CD4-positive, alpha-beta T cell treated with Interleukin-17A for 4 hours (primary cell): Measurements from ENCODE around the gene KCNF1.

ENCODE experiments used
- DNase-seq: peaks from one replicate; pipeline ENCODE4 v3.0.0-alpha.2; 2020; ENCODE audit warnings: mixed read lengths

The KCNF1 gene

DNA sequence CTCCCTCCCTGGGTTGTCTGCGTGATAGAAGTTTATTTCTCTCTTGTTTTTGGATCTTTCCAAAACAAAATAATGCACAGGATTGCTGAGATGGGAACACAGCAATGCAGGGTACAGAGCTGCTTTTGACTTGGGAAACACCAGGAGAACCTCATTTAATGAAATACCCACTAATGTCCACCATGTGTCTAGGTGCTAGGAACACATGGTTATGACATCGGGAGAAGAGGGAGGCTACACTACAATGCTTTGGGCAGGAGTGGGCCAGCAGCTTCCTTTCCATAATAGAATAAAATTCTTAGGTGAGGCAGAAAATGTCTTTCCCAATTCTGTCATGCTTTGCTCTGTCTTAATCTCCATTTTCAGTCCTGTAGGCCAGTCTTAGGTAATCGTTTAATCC is 29.2 kb upstream of the KCNF1 start:
- DNase-seq = no peak

DNA sequence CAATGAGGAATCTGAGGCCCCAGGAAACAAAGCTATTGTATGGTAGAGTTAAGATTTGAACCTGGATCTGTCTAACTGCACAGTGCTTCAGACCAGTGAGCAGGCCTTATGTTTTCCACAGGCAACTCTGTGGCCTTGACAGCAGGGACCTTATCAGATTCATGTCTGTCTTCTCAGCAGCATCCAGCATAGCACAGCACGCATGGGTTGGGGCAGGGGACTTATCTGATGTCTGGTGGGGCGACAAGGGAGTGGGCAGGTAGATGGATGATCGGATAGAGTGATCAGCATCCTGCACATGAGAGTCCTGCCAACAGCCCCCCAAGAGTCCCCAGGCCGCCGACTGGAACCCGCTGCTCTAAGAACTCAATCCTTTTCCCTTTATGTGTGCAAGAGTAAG is 28.7 kb upstream of the KCNF1 start:
- DNase-seq = no peak

DNA sequence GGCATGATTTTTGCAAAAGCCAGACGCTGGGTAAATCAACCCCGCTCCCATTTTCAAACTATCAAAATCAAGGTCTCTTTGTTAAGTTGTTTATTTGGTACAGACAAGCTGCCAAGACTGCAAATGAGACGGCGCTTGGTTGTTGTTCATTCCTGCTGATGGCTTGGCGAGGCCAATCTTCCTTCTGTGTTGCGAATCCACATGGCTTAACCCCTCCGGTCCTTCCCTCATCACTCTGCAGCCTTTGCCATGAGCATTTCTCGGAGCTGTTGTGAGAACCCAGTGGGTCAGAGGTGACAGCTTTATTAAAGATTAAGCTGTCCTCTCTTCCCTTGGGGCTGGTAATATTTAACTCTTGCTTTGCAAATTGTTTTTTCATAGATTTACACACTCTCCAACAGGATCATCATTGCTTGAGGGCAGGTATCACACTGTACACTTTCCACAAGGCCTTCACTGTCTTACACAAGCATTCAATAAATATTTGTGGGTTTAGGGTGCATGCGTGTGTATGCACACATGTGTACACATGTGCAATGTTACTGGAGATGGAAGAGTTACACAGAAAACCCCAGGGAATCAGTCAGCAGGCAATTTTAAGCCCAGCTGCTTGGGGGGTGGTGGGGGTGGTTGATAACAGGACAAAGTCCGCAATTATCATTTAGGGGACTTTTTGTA is 27.8 kb upstream of the KCNF1 start:
- DNase-seq = no peak

DNA sequence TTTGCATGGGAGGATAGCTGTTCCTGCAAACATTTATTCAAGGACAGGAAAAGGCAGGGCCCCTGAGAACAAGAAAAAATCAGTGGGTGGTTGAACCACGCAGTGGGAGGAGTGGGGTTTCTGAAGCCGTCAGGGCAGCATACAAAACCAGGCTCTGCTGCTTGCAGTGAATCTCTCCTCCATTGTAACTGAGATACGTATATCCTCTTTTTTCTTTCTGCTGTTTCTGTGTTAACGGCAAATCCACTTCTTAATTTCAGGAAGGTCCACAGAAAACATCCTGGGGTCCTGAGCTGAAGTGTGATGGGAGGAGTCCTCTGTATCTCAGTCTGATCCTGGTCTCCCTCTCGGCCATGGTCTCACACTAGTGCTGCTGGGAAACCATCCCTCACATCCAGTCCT is 27.2 kb upstream of the KCNF1 start:
- DNase-seq = no peak

DNA sequence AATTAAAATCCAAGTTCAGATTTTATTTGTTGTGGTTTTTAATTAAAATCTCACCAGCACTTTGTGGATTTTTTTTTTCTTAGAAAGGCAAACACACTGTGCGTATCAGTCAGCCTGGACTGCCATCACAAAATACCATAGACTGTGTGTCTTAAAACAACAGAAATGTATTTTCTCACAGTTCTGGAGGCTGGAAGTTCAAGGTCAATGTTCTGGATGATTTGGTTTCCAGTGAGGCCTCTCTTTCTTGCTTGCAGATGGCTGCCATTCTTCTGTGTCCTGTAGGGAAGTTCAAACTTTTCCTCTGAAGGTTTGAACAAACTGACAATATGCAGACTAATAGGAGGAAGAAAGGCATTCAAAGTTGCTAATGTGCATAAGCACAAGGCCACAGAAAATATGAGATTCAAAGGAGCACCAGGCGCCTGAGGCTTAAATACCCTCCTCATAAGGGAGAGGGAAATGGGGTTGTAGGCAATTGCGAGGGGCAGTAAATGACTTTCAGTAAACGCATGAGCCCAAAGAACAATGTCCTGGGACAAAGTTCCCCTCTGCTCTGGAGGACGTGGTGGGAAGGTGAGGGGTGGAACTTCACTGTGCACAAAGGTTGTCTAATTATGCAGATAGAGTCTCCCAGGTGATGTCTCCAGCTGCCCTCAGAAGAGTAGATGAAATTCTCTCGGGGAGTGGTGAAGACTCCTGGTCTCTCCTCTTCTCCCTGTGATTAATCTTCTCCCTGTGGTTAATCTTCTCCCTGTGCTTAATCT is 26.5 kb upstream of the KCNF1 start:
- no peak for DNase-seq

DNA sequence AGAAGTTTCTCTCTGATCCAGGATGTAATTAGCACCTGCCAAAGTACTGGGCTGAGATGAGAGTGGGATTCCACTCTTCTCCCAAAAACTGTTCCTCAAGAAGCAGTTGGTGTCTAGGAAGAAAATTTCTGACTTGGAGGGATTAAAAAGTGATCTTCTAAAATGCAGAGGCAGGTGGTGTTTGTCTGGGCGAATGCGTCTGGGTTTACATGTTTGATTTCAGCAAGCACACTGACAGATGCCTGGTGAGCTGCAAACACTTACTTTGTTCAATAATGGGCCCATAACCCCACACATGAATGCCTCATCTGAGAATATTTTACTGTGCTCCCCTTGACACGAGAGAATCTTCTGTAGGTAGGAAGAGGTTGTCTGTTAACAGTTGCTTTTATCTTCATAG is 24.3 kb upstream of the KCNF1 start:
- no peak for DNase-seq

DNA sequence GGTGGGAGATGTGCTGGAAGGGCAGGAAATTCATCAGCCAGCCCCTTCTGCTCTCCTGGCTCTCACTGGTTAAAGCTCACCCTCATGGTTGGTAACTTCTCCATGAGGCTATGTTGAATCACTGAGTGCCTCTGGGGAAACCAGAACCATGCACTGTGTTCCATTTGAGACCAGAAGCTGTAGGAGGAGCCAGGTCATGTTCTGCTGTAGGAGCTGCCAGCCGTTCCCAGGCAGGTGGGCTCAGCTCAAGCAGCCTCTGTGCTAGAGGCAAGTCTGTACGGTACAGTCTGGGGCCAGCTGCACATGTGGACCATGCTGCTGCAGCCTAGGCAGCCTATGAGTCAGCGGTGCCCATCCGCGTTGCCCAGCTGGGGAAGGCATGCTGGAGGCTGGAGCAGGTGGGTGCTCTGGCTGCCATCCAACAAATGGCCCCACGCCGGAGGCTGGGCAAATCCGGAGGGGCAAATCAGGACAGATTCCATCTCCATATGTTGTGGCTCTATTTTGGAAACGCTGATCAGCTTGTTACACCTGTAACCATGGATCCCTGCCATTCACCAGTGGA is 22.0 kb upstream of the KCNF1 start:
- DNase-seq = no peak

DNA sequence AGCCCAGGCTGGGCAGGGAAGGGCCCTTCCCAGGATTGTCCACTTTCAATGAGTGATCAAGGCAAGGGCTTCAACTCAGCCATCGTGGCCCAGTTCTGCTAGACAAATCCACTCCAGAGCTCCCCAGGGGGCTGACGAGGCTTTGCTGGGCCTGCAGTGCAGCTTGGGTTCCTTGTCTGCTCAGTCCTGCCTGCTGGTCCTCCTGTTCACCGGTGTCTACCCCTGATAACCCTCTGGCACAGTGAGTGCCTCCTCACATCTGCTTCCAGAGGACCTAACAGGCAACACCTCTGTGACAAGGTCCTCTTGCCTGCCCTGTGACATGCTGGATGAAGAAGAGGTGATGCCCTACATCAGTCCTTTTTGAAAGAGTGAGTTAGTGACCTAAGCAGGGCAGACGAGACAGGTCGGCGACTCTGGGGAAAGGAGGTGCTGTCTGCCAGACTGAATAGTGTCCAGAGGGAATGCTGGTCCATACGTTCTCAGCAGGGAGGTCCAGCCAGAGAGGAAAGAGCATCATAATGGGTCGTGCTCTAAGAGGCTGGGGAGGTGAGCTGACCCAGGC is 20.9 kb upstream of the KCNF1 start:
- no peak for DNase-seq

DNA sequence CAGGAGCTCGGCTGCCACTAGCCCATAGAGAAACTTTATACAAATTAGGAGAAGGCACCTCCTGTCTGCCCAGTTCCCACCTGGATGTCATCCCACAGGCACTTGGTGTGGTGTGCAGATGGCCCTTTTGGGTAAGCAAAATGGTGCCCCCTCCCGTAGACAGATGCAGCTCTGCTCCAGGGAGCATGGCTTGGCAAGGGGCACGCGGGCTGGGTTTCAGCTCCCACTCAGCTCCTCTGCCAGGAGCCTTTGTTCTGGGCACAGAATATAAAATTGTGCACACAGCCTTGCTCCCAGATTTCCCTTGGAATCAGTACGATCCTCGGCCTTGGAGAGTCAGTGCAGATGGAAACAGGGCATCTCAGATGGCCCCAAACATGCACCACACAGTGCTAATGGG is 20.3 kb upstream of the KCNF1 start:
- DNase-seq = no peak

DNA sequence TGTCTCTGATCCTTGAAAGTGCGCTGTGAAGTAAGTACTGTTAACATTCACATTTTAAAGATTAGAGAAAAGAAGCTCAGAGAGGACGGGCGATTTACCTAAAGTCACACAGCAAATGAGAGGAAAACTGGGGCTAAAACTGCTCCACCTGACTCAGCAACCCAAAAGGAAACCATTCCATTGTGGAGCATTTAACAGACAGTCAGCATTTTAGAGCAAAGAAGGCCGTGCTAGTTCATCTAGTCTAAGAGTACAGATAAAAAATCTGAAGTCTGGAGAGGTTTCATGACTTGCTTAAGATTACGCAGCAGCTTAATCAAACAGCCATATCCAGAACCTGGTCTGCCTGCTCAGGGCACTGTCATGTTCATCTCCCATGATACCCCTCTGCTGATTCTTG is 19.9 kb upstream of the KCNF1 start:
- DNase-seq = no peak

DNA sequence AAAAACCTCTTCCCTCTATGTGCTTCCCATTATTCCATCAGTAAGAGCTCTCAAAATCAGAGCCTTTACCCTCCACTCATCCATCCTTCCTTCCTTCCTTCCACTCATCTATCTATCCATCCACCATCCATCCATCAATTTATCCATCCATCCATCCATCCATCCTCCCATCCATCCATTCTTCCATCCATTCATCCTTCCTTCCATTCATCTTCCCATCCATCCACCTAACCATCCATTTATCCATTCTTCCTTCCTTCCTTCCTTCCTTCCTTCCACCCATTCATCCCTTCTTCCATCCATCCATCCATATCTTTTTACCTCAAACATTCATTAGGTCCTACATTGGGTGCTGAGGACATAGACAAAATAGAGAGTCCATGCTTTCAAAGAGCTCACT is 19.4 kb upstream of the KCNF1 start:
- DNase-seq = no peak

DNA sequence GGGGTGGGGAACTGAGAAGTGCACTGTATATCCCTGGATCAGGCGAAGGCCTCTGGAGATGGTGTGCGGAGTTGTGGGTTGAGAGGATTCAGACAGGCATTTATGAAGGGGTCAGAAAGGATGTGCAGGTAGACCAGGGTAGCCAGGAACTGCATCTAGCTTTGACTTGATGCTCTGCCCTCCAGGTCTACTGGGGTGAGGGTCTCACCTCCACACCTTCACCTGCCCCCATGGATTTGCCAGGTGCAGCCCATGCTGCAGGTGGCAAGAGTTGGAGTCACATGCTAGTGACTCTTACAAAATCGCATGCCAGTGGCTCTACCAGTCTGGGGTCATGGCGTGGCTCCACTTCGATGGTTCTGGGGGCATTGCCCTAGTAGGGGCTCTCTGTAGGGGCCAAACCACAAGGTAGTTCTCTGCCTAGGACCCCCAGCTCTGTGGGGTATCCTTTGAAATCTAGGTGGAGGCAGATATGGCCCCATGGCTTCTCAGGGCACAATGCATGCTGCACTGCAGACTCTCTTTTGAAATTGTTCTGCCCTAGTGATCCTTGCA is 18.9 kb upstream of the KCNF1 start:
- no peak for DNase-seq

DNA sequence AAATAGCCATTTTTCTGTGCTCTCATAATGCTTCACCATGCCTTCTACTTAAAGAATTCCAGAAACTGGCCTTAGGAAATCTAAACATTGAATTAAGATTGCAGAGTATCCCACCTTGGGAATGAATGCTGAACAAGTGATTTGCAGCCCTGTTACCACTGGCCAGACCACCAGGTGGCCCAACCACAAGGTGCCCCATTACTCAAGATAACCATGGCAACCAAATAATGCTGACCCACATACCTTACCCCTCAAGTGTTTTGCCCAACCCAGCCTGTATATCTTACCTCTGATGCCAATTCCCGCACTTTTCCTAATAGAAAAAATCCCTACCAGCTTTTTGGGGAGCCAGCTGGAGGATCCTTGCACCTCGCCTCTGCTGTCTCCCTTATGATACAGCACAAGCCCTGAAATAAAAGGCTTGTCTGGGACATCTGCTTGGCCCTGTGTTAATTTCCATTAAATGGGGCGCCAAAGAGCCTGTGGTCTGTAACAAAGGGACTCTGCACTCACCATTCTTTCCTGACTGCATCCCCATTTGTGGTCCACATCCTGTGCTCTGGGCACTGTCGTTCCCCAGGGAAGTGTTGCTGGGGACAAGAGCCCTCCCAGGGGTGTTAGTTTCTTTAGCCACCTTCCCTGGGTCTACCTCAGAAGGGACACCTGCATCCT is 17.3 kb upstream of the KCNF1 start:
- no peak for DNase-seq

DNA sequence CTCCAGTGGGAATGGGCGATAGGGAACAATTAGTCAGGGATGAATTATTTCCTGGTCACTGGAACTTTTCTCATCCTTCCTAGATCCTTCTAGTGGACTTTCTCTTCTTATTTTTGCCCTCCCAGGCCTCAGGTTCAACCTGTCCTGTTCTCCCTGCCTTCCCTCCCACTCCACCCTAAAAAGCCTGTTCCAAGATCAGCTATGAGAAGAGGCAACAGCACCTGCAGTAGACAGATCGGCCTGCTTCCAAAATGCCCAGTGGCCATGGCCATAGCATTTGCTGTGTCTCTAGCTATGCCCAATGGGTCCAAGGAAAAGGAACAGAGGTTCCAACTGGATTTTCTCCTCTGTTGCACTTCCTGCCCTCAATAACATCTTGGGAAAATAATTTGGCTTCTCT is 16.5 kb upstream of the KCNF1 start:
- no peak for DNase-seq

DNA sequence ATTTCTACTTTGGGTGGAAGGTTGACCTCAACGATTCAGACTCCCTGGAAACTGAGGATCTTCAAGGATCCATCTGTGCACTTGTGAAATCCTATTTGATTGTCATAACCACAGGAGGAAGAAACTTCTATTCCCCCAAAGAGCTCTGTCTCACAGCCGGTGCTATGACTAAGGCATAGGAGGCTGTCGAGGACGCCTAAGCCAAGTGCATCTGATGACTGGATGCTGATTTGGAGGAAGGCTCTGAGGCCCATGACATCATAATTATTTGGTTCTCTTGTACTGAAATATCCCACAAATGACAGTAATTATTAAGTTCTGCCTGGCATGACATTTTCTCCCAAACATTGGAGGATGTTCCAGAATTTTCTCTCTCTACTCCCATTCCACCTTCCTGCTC is 13.8 kb upstream of the KCNF1 start:
- no peak for DNase-seq

DNA sequence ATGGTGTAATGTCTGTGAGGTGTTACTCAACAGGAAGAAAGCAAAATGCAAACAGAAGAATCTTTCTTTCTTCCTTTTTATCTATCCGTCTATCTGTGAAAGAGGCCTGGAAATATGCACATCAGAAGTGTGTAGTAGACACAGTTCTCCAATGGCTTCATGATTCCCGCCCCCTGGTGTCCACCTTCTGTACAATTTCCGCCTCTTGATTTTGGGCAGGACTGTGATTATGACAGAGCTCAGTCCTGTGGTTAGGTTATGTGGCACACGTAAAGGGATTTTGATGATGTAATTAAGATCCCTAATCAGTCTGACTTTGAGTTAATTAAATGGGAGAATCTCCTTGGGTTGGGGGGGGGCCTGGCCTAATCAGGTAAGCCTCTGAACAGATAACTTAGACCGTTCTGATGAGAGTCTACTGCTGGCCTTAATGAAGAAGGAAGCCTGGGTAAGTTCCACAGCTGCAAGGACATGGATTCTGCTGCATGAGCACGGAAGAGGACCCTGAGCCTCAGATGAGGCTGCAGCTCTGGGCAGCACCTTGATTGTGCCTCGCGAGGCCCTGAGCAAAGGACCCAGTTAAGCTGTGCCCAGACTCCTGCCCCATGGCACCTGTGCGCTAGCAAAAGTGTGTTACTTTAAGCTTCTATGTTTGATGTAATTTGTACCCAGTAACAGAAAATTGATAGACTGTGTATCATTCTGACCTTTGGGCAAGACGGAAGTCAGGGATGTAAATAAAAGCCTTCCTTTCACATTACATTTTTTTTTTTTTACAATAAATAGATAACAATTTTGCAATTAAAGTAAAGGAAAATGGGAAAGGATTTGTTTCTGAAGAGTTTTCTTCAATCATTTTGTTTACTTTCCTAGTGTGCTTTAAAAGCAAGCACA is 11.3 kb upstream of the KCNF1 start:
- DNase-seq = no peak

DNA sequence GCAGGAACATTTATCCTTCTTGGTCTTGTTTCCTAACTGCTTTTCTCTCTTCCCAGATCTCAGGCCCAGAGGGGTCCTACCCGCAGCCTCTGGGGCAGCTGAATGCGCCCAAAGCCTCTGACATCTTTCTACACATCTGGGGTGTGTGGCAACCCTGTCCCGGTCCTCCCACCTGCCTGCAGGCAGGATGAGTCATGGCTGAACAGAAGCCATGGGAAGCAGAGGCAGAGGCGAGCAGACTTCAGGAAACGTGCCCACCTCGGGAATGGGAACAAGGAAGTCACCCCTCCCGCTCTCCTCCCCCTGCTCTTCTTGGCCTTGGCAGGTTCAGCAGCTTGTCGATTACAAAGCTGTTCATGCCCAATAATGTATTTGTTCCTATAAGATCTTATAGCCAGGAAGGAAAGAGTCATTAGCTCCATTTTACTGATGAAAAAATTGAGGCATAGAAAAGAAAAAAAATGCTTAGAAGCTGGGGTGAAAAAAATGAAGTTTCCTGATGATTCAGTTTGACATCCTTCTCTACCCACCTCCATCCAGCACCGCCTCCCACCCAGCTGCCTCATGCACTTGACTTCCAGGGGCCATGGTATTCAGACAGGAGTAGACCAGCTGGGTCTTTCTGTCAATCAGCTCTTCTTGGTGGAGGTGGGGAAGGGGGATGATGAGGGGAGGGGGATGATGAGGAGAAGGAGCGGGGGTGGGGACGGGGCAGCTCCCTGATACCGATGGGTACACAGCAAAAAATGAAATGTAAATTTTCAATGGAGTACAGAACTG is 10.4 kb upstream of the KCNF1 start:
- no peak for DNase-seq

DNA sequence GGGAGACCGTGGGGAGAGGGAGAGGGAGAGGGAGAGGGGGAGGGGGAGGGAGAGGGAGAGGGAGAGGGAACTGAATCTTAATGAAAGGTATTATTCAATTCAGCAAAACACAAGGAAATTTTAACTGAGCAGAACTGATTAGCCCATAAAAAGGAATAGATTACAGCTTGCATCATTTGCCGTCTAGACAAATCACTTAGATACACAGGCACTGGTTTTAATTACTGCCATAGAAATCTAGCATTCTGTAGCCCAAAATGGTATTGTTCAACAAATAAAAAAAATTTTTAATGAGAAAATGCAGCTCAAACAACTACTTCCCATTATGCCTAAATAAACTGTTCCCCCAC is 7.9 kb upstream of the KCNF1 start:
- DNase-seq = no peak

DNA sequence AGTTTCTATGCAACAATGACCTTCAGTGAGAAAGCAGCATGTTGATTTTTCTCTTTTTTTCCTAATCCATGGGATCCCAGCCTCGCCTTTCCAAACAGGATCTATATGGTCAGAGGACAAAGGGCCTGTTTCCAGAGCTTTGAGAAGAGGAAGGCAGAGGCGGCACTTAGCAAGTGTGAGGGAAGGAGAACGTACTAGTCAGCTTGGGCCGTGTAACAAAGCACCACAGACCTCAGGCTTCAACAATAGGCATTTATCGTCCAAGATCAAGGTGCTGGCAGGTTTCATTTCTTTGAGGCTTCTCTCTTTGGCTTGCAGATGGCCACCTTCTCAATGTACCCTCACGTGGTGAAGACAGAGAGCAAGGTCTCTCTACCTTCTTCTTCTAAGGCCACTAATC is 7.3 kb upstream of the KCNF1 start:
- no peak for DNase-seq

DNA sequence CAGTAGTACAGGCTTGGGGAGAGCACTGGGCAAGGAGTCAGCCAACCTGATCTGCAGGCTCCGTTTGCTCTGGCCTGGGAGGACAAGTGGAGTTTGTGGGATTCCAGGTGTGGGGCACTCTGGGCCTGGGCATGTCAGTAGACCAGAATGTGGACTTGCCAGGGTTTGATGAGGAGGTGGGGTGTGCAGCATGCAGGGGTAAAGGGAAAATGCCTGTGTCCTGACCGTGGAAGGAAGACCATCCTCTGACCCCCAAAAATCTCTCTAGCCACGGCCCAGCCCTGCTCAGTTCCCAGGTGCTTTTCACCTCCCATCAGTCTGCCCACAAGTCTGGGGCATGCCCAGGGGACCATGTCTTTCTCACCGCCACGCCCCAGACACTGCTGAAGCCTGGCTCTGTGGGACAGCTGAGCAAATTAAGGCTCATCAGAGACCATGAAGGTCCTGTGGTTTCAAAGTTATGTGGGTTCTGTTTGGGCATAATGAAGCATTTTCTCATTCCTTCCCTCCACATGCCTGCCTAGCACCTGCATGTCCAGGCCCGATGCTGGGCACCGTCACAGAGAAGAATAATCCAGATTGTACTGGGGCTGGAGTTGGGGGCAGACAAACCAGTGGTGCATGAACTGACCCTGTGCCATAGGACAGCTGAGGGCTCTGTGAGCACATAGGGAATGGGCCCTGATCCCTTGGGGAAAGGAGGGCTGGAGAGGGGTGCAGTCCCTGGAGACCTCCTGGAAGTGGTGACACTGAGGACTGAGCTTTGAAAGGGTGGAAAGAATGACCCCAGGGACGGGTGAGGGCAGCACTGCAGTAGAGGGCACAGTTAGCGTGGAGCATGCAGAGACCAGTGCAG is 6.5 kb upstream of the KCNF1 start:
- DNase-seq = no peak

DNA sequence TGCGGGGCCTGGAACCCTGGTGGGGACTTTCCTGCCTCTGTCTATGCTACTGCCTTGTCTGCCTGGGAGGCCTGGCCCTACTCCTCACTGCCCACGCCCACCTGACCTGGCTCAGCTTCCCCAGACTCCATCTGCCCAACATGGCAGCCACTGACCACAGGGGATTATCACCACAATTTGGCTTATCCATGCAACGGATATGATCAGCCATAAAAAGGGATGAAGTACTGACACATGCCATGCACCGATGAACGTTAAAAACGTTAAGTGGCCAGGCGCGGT is 5.9 kb upstream of the KCNF1 start:
- no peak for DNase-seq
